GM12878 (cell line): ENCODE data around the gene LEKR1. TPM values are rescaled to one million over a fixed set of nuclear protein-coding genes. Genes with fewer than 3 reads are reported as not detected.

Source experiments
- ATAC-seq: fragments of 200-7000 bp; cut with Tn5 transposase; 3 replicates; pipeline ENCODE4 v1.9.1; 2020; ENCODE audit warnings: mild to moderate bottlenecking, moderate library complexity
- BruUV-seq: library from RNA; stranded (reverse); fragments of 400-500 nt; replicated peaks from 2 replicates; lab custom pipeline; 2021; lab: Mats Ljungman, UMichigan
- CTCF ChIA-PET: fragments of 300-600 bp; sonication (Branson Sonifier 250); formaldehyde crosslinking; extraction: SDS; loops from one replicate; lab custom pipeline; 2021; ENCODE audit warnings: inconsistent platforms; lab: Yijun Ruan, JAX
- POLR2A ChIA-PET: fragments of 350-600 bp; formaldehyde crosslinking; extraction: SDS; loops from one replicate; lab custom pipeline; 2021; ENCODE audit warnings: inconsistent platforms; lab: Charles Lee
- RAD21 ChIA-PET: fragments of 300-600 bp; sonication (Branson Sonifier 250); formaldehyde crosslinking; loops from one replicate; lab custom pipeline; 2023; ENCODE audit warnings: antibody characterized with exemption; ENCODE audit not compliant: unreplicated experiment; lab: Charles Lee
- SMC1A ChIA-PET: fragments of 300-600 bp; sonication (Branson Sonifier 250); formaldehyde crosslinking; loops from one replicate; lab custom pipeline; 2023; ENCODE audit not compliant: unreplicated experiment, uncharacterized antibody; lab: Charles Lee
- DNase-seq: peaks from one replicate; pipeline ENCODE4 v3.0.0-alpha.2; 2011; ENCODE audit warnings: low read depth, low spot score
- FAIRE-seq: peaks from 3 replicates; lab custom pipeline; 2011; peaks lifted over from hg19 to GRCh38; lab: Jason Lieb, UNC
- H2AFZ ChIP-seq: 2 replicates; pipeline ENCODE4 v1.6.0; 2011; ENCODE audit warnings: low read depth, low read length, control low read depth; ENCODE audit not compliant: control insufficient read depth
- H3K27ac ChIP-seq: 2 replicates; pipeline ENCODE4 v1.5.1; 2011; ENCODE audit warnings: control low read depth; ENCODE audit not compliant: control insufficient read depth, insufficient read depth
- H3K27me3 ChIP-seq, 2 experiments: replicated peaks in 1 of 2; 2 replicates each; pipeline versions ENCODE4 v1.6.0 to v1.6.1; 2011; ENCODE audit warnings: low read length in 1 of 2; ENCODE audit not compliant: control insufficient read depth in 2 of 2, insufficient read depth in 2 of 2
- H3K36me3 ChIP-seq, 2 experiments: 2 replicates each; pipeline ENCODE4 v1.5.1; 2011; ENCODE audit warnings: low read length in 1 of 2; ENCODE audit not compliant: control insufficient read depth in 2 of 2, insufficient read depth in 2 of 2
- H3K4me1 ChIP-seq: 2 replicates; pipeline ENCODE4 v1.6.1; 2011; ENCODE audit warnings: mild to moderate bottlenecking, low read length, moderate library complexity, mixed read lengths; ENCODE audit not compliant: control insufficient read depth, insufficient read depth
- H3K4me2 ChIP-seq: 2 replicates; pipeline ENCODE4 v1.6.0; 2011; ENCODE audit warnings: control low read depth; ENCODE audit not compliant: control insufficient read depth, insufficient read depth
- H3K4me3 ChIP-seq: fragments of 200-600 bp; sonication (generic); 2 replicates; pipeline ENCODE4 v1.5.1; 2016
- H3K79me2 ChIP-seq: 2 replicates; pipeline ENCODE4 v1.6.0; 2011; ENCODE audit warnings: low read length; ENCODE audit not compliant: control insufficient read depth, insufficient read depth
- H3K9ac ChIP-seq: 2 replicates; pipeline ENCODE4 v1.8.0; 2011; ENCODE audit warnings: low read length, control low read depth, mixed read lengths; ENCODE audit not compliant: control insufficient read depth, insufficient read depth
- H3K9me3 ChIP-seq: replicated peaks from 3 replicates; pipeline ENCODE4 v1.5.1; 2011; ENCODE audit warnings: mild to moderate bottlenecking, low read length; ENCODE audit not compliant: control insufficient read depth, insufficient read depth
- H4K20me1 ChIP-seq: 2 replicates; pipeline ENCODE4 v1.6.0; 2011; ENCODE audit not compliant: control insufficient read depth, insufficient read depth
- ATF2 ChIP-seq: IDR thresholded peaks from 2 replicates; pipeline ENCODE4 v1.6.1; 2012; ENCODE audit warnings: low read length, inconsistent platforms
- CEBPB ChIP-seq, 2 experiments: fragments of 150-350 bp in 1 of 2; IDR thresholded peaks; 2 replicates each; pipeline ENCODE4 v1.6.1; 2012 to 2014; ENCODE audit warnings: low read depth in 2 of 2, low read length in 2 of 2, borderline replicate concordance in 1 of 2, inconsistent platforms in 1 of 2
- CREB1 ChIP-seq: IDR thresholded peaks from 2 replicates; pipeline ENCODE4 v1.6.1; 2012; ENCODE audit warnings: low read depth, mild to moderate bottlenecking, inconsistent platforms
- E2F4 ChIP-seq: IDR thresholded peaks from 2 replicates; pipeline ENCODE4 v1.6.1; 2012; ENCODE audit warnings: low read depth, low read length, improper control_type of control experiment
- EP300 ChIP-seq, 2 experiments: fragments of 150-350 bp in 1 of 2; IDR thresholded peaks; 2 replicates each; pipeline ENCODE4 v1.6.1; 2011 to 2012; ENCODE audit warnings: low read depth in 2 of 2, low read length in 2 of 2, borderline replicate concordance in 1 of 2, improper control_type of control experiment in 1 of 2, inconsistent platforms in 1 of 2; ENCODE audit not compliant: control insufficient read depth in 1 of 2
- FOXM1 ChIP-seq: IDR thresholded peaks from 2 replicates; pipeline ENCODE4 v1.6.1; 2012; ENCODE audit warnings: low read depth, mild to moderate bottlenecking, inconsistent platforms, low read length, moderate library complexity
- LARP7 ChIP-seq: fragments of 450-650 bp; IDR thresholded peaks from 2 replicates; pipeline ENCODE4 v1.6.1; 2017; ENCODE audit warnings: mild to moderate bottlenecking
- NFYB ChIP-seq: IDR thresholded peaks from 2 replicates; pipeline ENCODE4 v1.6.1; 2011; ENCODE audit warnings: low read depth, mild to moderate bottlenecking, low read length, improper control_type of control experiment, moderate library complexity; ENCODE audit not compliant: insufficient read depth
- PKNOX1 ChIP-seq: fragments of 450-650 bp; IDR thresholded peaks from 2 replicates; pipeline ENCODE4 v1.6.1; 2016; ENCODE audit warnings: mild to moderate bottlenecking
- POU2F2 ChIP-seq: IDR thresholded peaks from 3 replicates; pipeline ENCODE4 v1.6.1; 2011; ENCODE audit warnings: low read depth, mild to moderate bottlenecking, low read length, borderline replicate concordance
- RELA ChIP-seq: fragments of 450-650 bp; IDR thresholded peaks from 2 replicates; pipeline ENCODE4 v1.8.0; 2014; ENCODE audit warnings: borderline replicate concordance; ENCODE audit not compliant: partially characterized antibody
- REST ChIP-seq: IDR thresholded peaks from 2 replicates; pipeline ENCODE4 v1.6.1; 2012; ENCODE audit warnings: mild to moderate bottlenecking, low read depth, low read length
- SMAD1 ChIP-seq: fragments of 450-650 bp; IDR thresholded peaks from 2 replicates; pipeline ENCODE4 v1.6.1; 2018; ENCODE audit warnings: mild to moderate bottlenecking, low read depth; ENCODE audit not compliant: partially characterized antibody
- SREBF2 ChIP-seq: IDR thresholded peaks from 2 replicates; pipeline ENCODE4 v1.6.1; 2012; ENCODE audit warnings: mild to moderate bottlenecking, low read length
- ZNF622 ChIP-seq: fragments of 450-650 bp; IDR thresholded peaks from 2 replicates; pipeline ENCODE4 v1.6.1; 2017; ENCODE audit warnings: mild to moderate bottlenecking, inconsistent platforms
- ZZZ3 ChIP-seq: IDR thresholded peaks from 2 replicates; pipeline ENCODE4 v1.6.1; 2011; ENCODE audit warnings: low read depth; ENCODE audit not compliant: control insufficient read depth, insufficient read length
- WGBS: methylation state at CpG from one replicate; pipeline ENCODE4 v1.1.6; 2016; ENCODE audit warnings: low lambda C conversion rate; ENCODE audit not compliant: insufficient replicate concordance, insufficient coverage; ENCODE audit errors: missing lambda C conversion rate; 5-methylcytosine and 5-hydroxymethylcytosine counted together
- in situ Hi-C: fragments of 300-500 bp; cut with MboI; formaldehyde crosslinking; loops from 9 replicates; pipeline ENCODE4 v1.14.3; 2018; ENCODE audit warnings: mixed read lengths
- intact Hi-C: fragments of 100-400 bp; cut with micrococcal nuclease; formaldehyde crosslinking; loops from one replicate; pipeline ENCODE4 v1.14.2; 2022; ENCODE audit not compliant: unreplicated experiment
- polyA plus RNA-seq, 11 experiments: library from polyadenylated mRNA; depleted of rRNA in 4 of 11; unstranded in 6 of 11; stranded (reverse) in 5 of 11; fragments of >200 nt; fragmentation: Nextera tagmentation in 4 of 11; fragmentation: Illumina TruSeq in 1 of 11; extraction: Ambion mirVana in 4 of 11; extraction: Trizol in 1 of 11; gene quantifications; 1 replicate in 1 of 11; 2 replicates in 10 of 11; pipeline versions ENCODE4 v1.2.1 to v1.2.3, GENCODE V29; 2011 to 2016; ENCODE audit warnings: inconsistent platforms in 2 of 11, missing spikeins in 2 of 11, low read depth in 1 of 11
- total RNA-seq, 4 experiments: library from RNA; depleted of rRNA in 3 of 4; stranded (reverse); fragments of >200 nt in 3 of 4; fragmentation: Illumina TruSeq in 1 of 4; extraction: Trizol in 1 of 4; gene quantifications; 2 replicates each; pipeline versions ENCODE4 v1.2.1 to v1.2.3, GENCODE V29; 2013 to 2021

The LEKR1 gene
- total and polyA plus RNA-seq, 10 of the 15 experiments (the other 5 are each of a cell fraction or from before 2014, with no cell fraction given), result 0.48 to 3.2 (median 1.3) TPM

- FAIRE-seq (no peak), DNase-seq (no peak)
- CTCF ChIA-PET, result no interaction called here
- no peaks in the 10 kb centered on the region for H3K36me3 ChIP-seq
- no peaks in the 10 kb centered on the region for H3K9me3 ChIP-seq
- no peaks in the 10 kb centered on the region for H4K20me1 ChIP-seq
- no peak overlapping the region for H3K27ac ChIP-seq
- no peak for TF ChIP-seq FOXM1
- TF ChIP-seq REST, result no peak
- no peak for TF ChIP-seq ATF2
- TF ChIP-seq SREBF2, result no peak
- no peak for TF ChIP-seq NFYB
- no peak for TF ChIP-seq RELA
- no peak for TF ChIP-seq EP300 (IDR thresholded peaks at IDR 0.05; ENCODE audit: borderline replicate concordance in 1 of 2, control insufficient read depth in 1 of 2, low read depth in 2 of 2, low read length in 2 of 2)
- no peak for TF ChIP-seq POU2F2
- TF ChIP-seq SMAD1, result no peak
- no peak for TF ChIP-seq CREB1
- no peak for TF ChIP-seq CEBPB (IDR thresholded peaks at IDR 0.05; ENCODE audit: borderline replicate concordance in 1 of 2, low read depth in 2 of 2, low read length in 2 of 2)
- no peak for TF ChIP-seq PKNOX1
- no peak for TF ChIP-seq LARP7
- no peak for TF ChIP-seq ZZZ3
- no peak for TF ChIP-seq E2F4
- no peak for TF ChIP-seq ZNF622
- TF ChIP-seq, all 136 proteins: peak for 0
- Histone ChIP-seq H2AFZ (no peak overlapping the region), H3K4me2 (no peak overlapping the region), H3K79me2 (no peaks in the 10 kb centered on the region), H3K27me3 (no peaks in the 10 kb centered on the region), H3K4me1 (peaks cover 14% of the 10 kb centered on the region), H3K9ac (no peak overlapping the region), H3K4me3 (no peak overlapping the region)
- 94% methylated on average over 1 of the region's 1 CpG for whole genome bisulfite sequencing
- ATAC-seq, result no peak
- no TSS peak for BruUV-seq
- RAD21 ChIA-PET, result no interaction called here
- in situ Hi-C loops, result no loop called here
- intact Hi-C loops, result no loop called here
- POLR2A ChIA-PET, result interaction anchor here (1.0 kb wide), 1 partner anchor 19 kb away, joined by 3 read pairs; no protein-coding TSS in a partner anchor
- SMC1A ChIA-PET, result interaction anchor here (1.3 kb wide), 1 partner anchor 31 kb away, joined by 3 read pairs; no protein-coding TSS in a partner anchor
Observed at GRCh38 chr3:157056035-157056434, 229.9 kb downstream of the LEKR1 start.
